ENCODE data around the gene CCDC85C. TPM values are rescaled to one million over a fixed set of nuclear protein-coding genes. Genes with fewer than 3 reads are reported as not detected.
"Not testable (repeated sequence)": the region's sequence is repeated elsewhere in the genome, so short reads cannot be mapped to it uniquely, and the experiment has no call there.

CCDC85C gene
- 10 to 100 TPM in 1 of 3 donors, 1 to 10 TPM in 2; 3.8 to 14.8 (median 3.9) TPM for polyA plus RNA-seq

DNA sequence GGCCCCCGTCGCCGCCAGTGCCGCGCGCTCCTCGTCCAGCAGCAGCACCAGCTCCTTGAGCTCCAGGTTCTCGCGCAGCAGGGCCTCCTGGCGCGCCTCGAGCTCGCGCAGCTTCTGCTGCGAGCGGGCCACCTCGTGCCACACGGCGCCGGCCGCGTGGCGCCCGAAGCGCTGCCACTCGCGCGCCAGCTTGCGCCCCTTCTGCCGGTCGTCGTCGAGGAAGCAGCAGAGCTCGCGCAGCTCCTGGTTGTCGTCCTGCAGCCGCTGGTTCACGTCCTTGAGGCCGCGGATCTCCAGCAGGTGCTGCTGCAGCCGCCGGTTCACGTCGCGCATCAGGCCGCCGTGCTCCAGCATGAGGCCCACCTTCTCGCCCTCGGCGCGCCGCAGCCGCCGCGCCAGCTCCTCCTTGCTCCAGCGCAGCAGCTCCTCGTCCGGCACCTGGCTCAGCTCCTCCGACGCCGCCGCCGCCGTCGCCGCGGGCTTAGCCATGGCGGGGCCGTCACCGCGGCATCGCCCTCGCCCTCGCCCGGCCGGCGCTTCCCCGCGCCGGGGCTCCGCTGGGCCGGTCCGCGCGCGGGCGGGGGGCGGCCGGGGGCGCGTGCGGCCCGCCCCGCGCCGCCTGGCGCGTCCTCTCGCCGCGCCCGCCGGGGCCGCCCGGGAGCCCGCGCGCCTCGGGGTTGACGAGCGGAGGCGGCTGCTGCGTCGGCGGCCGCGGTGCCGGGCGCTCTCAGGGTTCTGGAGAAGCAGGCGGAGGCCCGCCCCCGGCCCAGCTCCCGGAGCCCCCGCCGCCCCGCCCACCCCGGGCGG, at the start of gene CCDC85C:
Gene CCDC85C (minus strand): TSS at position 737 of the 807 bp plus-strand sequence. CDS start 248 bp downstream, at position 489.
- 4 to 5% (median 4%) methylated on average over 82 to 128 of the region's 128 CpGs for WGBS, 3 donors
- no peak within 1 kb of the TSS for H3K27ac ChIP-seq (ENCODE audit: low read depth, low read length)

DNA sequence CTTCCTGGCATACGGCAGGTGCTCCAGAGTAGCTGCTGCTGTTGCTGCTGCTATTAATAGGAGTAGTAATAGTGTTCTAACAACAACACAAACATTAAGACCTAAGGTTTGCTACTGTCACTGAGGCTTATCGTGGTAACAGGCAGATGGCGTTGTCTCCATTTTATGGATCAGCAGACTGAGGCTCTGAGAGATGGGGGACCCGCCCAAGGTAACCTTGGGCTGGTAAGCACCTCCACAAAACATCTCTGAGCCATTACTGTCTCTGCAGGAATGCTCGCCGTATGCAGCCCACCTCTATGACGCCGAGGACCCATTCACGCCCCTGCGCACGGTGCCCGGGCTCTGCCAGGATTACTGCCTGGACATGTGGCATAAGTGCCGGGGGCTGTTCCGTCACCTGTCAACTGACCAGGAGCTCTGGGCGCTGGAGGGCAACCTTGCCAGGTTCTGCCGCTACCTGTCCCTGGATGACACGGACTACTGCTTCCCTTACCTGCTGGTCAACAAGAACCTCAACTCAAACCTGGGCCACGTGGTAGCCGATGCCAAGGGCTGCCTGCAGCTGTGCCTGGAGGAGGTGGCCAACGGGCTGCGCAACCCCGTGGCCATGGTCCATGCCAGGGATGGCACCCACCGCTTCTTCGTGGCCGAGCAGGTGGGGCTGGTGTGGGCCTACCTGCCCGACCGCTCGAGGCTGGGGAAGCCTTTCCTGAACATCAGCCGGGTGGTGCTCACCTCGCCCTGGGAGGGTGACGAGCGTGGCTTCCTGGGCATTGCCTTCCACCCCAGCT, 48.1 kb upstream of the CCDC85C start:
- WGBS, 3 donors: 91 to 97% (median 94%) methylated on average over 32 of the region's 32 CpGs
- H3K27ac ChIP-seq (ENCODE audit: low read depth, low read length): no peak overlapping the region

DNA sequence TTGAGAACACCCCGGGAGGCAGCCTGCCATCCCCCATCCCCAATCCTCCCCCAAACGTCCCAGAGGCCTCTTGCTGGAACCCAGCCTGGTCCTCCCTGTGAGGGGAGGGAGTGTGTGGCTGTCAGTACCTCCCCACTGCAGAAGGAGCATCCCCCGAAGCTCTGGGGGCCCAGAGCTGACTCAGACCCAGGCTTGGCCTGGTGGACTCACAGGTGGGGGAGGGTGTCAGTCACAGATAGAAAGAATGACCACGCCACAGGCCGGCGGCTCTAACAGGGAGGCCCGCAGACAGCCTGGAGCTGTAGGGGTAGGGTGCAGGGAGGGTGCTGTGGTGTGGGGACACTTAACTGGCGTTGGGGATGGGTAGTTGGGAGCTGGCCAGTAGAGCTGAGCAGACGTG, 46.2 kb upstream of the CCDC85C start:
- H3K27ac ChIP-seq (ENCODE audit: low read depth, low read length): no peak overlapping the region
- WGBS, 3 donors: 60 to 78% (median 75%) methylated on average over 9 of the region's 9 CpGs

DNA sequence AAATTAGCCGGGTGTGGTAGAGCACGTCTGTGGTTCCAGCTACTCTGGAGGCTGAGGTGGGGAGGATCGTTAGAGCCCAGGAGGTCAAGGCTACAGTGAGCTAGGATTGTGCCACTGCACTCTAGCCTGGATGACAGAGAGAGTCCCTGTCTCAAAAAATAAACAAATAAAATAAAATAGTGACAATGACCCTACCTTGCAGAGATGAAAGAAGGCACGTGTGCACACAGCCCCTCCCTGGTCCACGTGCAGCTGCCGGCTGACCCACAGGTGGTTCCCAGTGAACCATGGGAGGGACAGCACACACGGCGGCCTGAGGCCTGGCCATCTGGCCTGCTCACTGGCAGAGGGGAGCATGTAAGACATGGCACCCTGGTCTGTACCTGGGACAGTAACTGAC, 45.6 kb upstream of the CCDC85C start:
- H3K27ac ChIP-seq (ENCODE audit: low read depth, low read length): no peak overlapping the region
- 72 to 87% (median 86%) methylated on average over 8 of the region's 8 CpGs for WGBS, 3 donors

GRCh38 chr14:99649219-99649618, 45.2 kb upstream of the CCDC85C start:
- WGBS, 3 donors: 84 to 91% (median 85%) methylated on average over 8 of the region's 8 CpGs
- no peak overlapping the region for H3K27ac ChIP-seq (ENCODE audit: low read depth, low read length)

DNA sequence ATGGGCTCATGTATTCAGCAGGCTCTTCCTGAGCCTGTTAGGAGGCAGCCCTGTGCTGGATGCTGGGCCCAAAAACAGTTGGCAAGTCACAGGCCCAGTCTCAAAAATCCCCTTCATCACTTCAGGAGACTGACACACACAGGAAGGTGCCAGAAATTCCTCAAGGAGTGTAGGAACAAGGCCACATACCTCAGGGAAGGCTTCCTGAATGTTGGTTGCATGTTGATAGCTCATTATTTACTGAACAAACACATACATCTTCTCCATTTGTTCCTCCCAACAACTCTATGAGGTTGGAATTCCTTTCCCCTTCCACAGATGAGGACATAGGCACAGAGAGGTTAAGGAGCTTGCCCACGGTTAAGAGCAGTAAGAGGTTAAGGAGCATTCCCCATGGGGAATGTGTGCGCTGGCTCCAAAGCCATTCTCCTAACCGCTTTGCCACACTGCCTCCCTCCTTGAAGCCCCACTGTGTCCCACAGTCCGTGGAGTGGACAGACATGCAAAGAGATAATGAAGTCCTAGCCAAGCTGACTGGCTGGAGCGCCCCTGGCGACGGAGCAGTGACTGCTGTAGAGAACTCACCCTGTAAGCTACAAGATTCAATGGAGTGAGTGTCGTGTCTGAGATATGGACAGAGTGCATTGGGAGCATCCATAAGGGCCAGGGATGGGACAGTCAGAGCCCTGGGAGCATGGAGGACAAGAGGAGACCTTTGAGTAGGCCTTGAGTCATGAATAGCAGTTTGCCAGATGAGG, 44.2 kb upstream of the CCDC85C start:
- no peak overlapping the region for H3K27ac ChIP-seq (ENCODE audit: low read depth, low read length)
- 82 to 92% (median 88%) methylated on average over 8 of the region's 8 CpGs for WGBS, 3 donors

- WGBS, 3 donors: 60 to 83% (median 76%) methylated on average over 7 of the region's 7 CpGs
- H3K27ac ChIP-seq (ENCODE audit: low read depth, low read length): no peak overlapping the region
These were observed 43.4 kb upstream of the CCDC85C start for GRCh38 chr14:99647411-99647810.

DNA sequence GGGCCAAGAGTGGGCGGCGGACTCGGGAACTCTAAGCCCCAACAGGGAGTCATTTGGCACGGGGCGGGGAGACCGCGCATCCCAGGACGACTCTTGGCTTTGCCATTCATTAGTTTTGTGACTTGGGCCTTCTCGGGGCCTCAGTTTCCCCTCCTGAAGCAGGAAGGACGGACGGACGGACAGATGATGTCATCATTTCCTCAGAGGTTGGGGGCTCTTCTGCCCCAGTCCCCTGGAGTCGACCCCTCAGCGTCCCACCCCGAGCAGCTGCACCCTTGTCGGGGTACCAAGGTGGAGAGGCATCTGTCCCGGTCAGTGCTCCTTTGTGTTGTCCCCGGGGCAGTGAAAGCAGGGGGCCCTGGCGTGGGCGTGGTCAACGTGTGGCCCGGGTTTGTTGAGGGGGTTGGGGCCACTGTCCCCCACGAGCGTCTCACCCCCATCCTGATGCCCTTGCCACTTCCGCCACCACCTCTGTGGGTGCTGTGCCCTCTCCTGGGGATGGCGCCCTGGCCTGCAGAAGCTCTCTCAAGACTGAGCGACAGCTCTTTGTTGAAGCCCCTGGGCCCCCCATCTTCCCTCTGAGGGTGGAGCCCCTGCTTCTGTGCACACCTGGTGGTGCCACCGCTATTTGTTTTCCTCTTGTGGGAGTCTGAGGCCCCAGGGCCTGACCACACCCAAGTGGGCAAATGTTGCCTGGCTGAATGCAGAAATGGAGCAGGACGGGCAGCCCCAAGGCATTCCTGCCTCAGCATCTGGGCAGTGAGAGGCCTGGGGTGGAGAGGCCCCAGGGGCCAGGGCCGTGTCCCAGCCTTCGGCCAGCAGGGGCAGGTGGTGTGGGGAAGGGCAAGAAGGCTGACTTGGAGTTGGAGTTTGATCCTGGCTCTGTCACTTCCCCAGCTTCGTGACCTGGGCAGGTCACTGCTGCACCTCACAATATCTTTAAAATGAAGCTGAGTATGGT, 41.8 kb upstream of the CCDC85C start:
- no peak overlapping the region for H3K27ac ChIP-seq (ENCODE audit: low read depth, low read length)
- WGBS, 3 donors: 44 to 48% (median 47%) methylated on average over 32 of the region's 32 CpGs

GRCh38 chr14:99644723-99645544, 40.9 kb upstream of the CCDC85C start, which contains the start of gene HHIPL1:
TSS of gene HHIPL1 (plus strand) at chr14:99645129. CDS start at chr14:99645208, 79 bp downstream.
- H3K27ac ChIP-seq (ENCODE audit: low read depth, low read length): peak within 1 kb of the TSS; percentile 6
- WGBS, 3 donors: 6 to 10% (median 7%) methylated on average over 59 to 91 of the region's 91 CpGs

- 87 to 94% (median 93%) methylated on average over 11 of the region's 11 CpGs for WGBS, 3 donors
- no peak overlapping the region for H3K27ac ChIP-seq (ENCODE audit: low read depth, low read length)
These were observed 40.1 kb upstream of the CCDC85C start for GRCh38 chr14:99644035-99644587.

DNA sequence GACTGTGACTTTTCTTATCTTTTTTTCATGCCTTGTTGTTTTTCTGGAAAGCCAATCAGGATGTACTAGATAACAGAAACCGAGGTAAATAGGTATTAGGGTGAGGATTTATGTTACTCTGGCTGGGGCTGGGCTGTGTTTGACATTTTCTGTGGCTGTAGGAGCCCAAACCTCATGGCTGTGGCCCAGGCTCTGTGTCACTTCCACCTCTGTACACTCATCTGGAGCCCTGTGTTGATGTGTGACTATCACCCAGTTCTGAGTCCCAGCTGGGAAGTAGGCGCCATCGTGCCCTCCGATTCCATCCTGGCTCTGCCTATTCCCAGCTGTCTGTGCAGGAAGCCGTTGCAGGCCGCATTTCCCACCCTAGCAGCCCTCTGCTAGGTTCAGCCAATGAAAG, 39.3 kb upstream of the CCDC85C start:
- 59 to 66% (median 63%) methylated on average over 6 of the region's 6 CpGs for WGBS, 3 donors
- no peak overlapping the region for H3K27ac ChIP-seq (ENCODE audit: low read depth, low read length)

DNA sequence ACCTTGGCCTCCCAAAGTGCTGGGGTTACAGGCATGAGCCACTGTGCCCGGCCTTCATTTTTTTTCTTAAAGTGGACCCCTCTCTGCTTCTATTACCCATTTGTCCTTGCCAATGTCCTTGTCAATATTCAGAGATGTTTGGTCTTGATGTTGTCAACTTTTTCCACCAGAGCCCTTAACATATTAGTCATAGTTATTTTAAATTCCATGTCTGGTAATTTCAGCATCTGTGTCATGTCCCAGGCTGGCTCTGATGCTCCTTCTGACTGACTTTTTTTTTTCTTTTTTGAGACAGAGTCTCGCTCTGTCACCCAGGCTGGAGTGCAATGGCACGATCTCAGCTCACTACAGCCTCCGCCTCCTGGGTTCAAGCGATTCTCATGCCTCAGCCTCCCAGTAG, 38.8 kb upstream of the CCDC85C start:
- 94 to 100% (median 95%) methylated on average over 5 of the region's 5 CpGs for WGBS, 3 donors
- H3K27ac ChIP-seq (ENCODE audit: low read depth, low read length): not testable (repeated sequence)

GRCh38 chr14:99637624-99638023, 33.6 kb upstream of the CCDC85C start:
- no peak overlapping the region for H3K27ac ChIP-seq (ENCODE audit: low read depth, low read length)
- 89 to 91% (median 91%) methylated on average over 7 of the region's 7 CpGs for WGBS, 3 donors

GRCh38 chr14:99636487-99636886, 32.5 kb upstream of the CCDC85C start:
- WGBS, 3 donors: 66 to 75% (median 74%) methylated on average over 5 of the region's 5 CpGs
- no peak overlapping the region for H3K27ac ChIP-seq (ENCODE audit: low read depth, low read length)

DNA sequence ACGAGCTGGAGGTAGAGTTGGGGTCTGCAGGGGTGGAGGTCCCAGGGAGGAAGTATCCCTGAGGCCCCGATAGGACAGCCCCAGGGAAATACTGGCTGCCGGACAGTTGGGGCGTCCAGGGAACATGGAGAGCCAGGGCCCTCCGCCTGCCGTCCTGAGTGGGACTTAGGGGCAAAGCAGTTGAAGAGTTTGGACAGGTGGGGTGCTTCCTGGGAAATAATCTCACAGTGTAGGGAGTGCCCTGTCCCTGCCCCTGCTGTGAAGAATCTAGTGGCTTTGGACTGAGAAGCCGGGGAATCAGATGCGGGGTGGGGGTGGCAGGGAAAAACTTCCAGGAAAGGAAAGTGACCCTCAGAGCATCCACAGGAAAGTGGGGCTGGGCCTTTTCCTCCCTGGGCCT, 31.1 kb upstream of the CCDC85C start:
- no peak overlapping the region for H3K27ac ChIP-seq (ENCODE audit: low read depth, low read length)
- 76 to 85% (median 82%) methylated on average over 8 of the region's 8 CpGs for WGBS, 3 donors

DNA sequence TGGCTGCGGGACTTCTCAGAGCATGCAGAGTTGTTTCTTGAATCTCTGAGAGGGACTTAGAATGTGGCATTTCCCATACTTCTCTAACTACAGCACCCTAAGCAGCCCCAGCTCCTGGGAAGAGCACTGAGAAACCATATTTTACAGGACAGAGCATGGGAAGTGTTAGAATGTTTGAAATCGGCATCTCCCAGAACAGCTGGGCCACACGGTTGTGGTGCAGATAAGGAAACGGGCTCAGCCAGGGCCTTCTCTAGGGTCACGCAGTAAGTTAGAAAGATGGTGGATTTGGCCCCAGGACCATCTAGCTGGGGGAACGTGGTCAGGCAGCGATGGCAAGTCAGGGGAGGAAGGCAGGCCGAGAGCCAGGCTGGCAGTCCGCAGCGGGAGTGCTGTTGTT, 30.4 kb upstream of the CCDC85C start:
- no peak overlapping the region for H3K27ac ChIP-seq (ENCODE audit: low read depth, low read length)
- WGBS, 3 donors: 76 to 85% (median 83%) methylated on average over 10 of the region's 10 CpGs

DNA sequence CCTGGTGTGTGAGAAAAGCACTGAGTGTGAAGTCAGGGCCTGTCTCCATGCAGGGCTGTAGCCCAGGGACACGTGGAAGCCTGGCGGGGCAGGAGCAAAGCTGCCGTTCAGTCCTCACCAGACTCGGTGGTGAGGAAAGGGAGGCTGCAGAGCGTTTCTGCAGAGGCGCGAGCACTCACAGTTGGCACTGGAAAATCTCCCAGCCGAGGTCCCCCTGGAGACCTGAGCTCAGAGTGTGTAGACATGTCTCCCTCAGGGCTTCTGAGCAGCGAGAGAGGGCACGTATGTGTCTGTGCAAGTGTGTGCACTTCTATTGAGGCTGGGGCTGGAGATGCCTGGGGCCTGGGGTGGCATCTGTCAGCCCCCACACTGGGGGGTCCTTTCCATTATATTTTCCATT, 29.9 kb upstream of the CCDC85C start:
- WGBS, 3 donors: 76 to 85% (median 80%) methylated on average over 10 of the region's 10 CpGs
- no peak overlapping the region for H3K27ac ChIP-seq (ENCODE audit: low read depth, low read length)
